SK-N-SH treated with all-trans-retinoic acid at 6 μM for 48 hours (cell line): Measurements from ENCODE around the gene MRPL33.

Experiments used
- ATAC-seq: fragments of 200-7000 bp; cut with Tn5 transposase; 3 replicates; pipeline ENCODE4 v1.9.1; 2020; ENCODE audit warnings: mild to moderate bottlenecking, moderate library complexity
- CSRNP3 ChIP-seq: fragments of 250-450 bp; sonication (Bioruptor Pico); IDR thresholded peaks from 2 replicates; pipeline ENCODE4 v1.5.1; 2021; ENCODE audit warnings: mild to moderate bottlenecking, moderate library complexity
- GLIS3 ChIP-seq: fragments of 250-450 bp; sonication (Bioruptor Pico); IDR thresholded peaks from 2 replicates; pipeline ENCODE4 v1.5.0; 2020; ENCODE audit warnings: mild to moderate bottlenecking, moderate library complexity
- ISL1 ChIP-seq: fragments of 250-450 bp; sonication (Bioruptor Pico); IDR thresholded peaks from 2 replicates; pipeline ENCODE4 v2.1.2; 2022; ENCODE audit warnings: mild to moderate bottlenecking, moderate library complexity
- OSR1 ChIP-seq: fragments of 250-450 bp; sonication (Bioruptor Pico); IDR thresholded peaks from 2 replicates; pipeline ENCODE4 v1.8.0; 2022; ENCODE audit warnings: moderate library complexity, mild to moderate bottlenecking, inconsistent platforms
- PATZ1 ChIP-seq: fragments of 250-450 bp; sonication (Bioruptor Pico); IDR thresholded peaks from 2 replicates; pipeline ENCODE4 v1.8.0; 2020; ENCODE audit warnings: mild to moderate bottlenecking, moderate library complexity, borderline replicate concordance
- POU6F1 ChIP-seq: fragments of 250-450 bp; sonication (Bioruptor Pico); IDR thresholded peaks from 2 replicates; pipeline ENCODE4 v1.8.0; 2021; ENCODE audit warnings: low read depth, mild to moderate bottlenecking, moderate library complexity, borderline replicate concordance
- PPARA ChIP-seq: fragments of 250-450 bp; sonication (Bioruptor Pico); IDR thresholded peaks from 2 replicates; pipeline ENCODE4 v1.5.0; 2020; ENCODE audit warnings: mild to moderate bottlenecking, borderline replicate concordance
- RARB ChIP-seq: fragments of 250-450 bp; sonication (Bioruptor Pico); IDR thresholded peaks from 2 replicates; pipeline ENCODE4 v1.8.0; 2021; ENCODE audit warnings: mild to moderate bottlenecking, moderate library complexity
- SNAI2 ChIP-seq: fragments of 250-450 bp; sonication (Bioruptor Pico); IDR thresholded peaks from 2 replicates; pipeline ENCODE4 v1.5.0; 2020; ENCODE audit warnings: mild to moderate bottlenecking, moderate library complexity
- TCF4 ChIP-seq: fragments of 250-450 bp; sonication (Bioruptor Pico); IDR thresholded peaks from 2 replicates; pipeline ENCODE4 v1.8.0; 2021; ENCODE audit warnings: mild to moderate bottlenecking, moderate library complexity, borderline replicate concordance
- TOX ChIP-seq: fragments of 250-450 bp; sonication (Bioruptor Pico); IDR thresholded peaks from 2 replicates; pipeline ENCODE4 v1.8.0; 2021; ENCODE audit warnings: mild to moderate bottlenecking, moderate library complexity, borderline replicate concordance
- TSHZ2 ChIP-seq: fragments of 250-450 bp; sonication (Bioruptor Pico); IDR thresholded peaks from 2 replicates; pipeline ENCODE4 v1.5.0; 2020; ENCODE audit warnings: mild to moderate bottlenecking, moderate library complexity
- ZNF565 ChIP-seq: fragments of 450-650 bp; formaldehyde crosslinking; conservative IDR thresholded peaks from 2 replicates; pipeline ENCODE4 v1.5.0; 2020; ENCODE audit warnings: low read depth, mild to moderate bottlenecking, moderate library complexity
- ZNF70 ChIP-seq: fragments of 450-650 bp; formaldehyde crosslinking; IDR thresholded peaks from 2 replicates; pipeline ENCODE4 v1.5.0; 2020; ENCODE audit warnings: mild to moderate bottlenecking, moderate library complexity
- ZNF8 ChIP-seq: fragments of 450-650 bp; formaldehyde crosslinking; IDR thresholded peaks from 2 replicates; pipeline ENCODE4 v1.5.0; 2020; ENCODE audit warnings: mild to moderate bottlenecking, moderate library complexity

Gene MRPL33

GRCh38 chr2:27737676-27738348, 33.7 kb upstream of the MRPL33 start:
- ATAC-seq = peak; percentile 54; the same call in 2 of the 3 replicates

GRCh38 chr2:27738349-27739057, 33.0 kb upstream of the MRPL33 start:
- no peak for ATAC-seq
- TF ChIP-seq TOX (CRISPR knock-in tag) (no peak), POU6F1 (CRISPR knock-in tag) (no peak), ZNF565 (CRISPR knock-in tag) (no peak), TSHZ2 (CRISPR knock-in tag) (no peak), ZNF70 (CRISPR knock-in tag) (no peak), GLIS3 (CRISPR knock-in tag) (no peak), CSRNP3 (CRISPR knock-in tag) (no peak), RARB (CRISPR knock-in tag) (no peak), SNAI2 (CRISPR knock-in tag) (no peak), PPARA (no peak), OSR1 (CRISPR knock-in tag) (no peak), TCF4 (CRISPR knock-in tag) (no peak)

More at GRCh38 chr2:27737676-27738348, 33.7 kb upstream of the MRPL33 start:
- TF ChIP-seq ISL1 (CRISPR knock-in tag) = no peak
- TF ChIP-seq GLIS3 (CRISPR knock-in tag) = 0 out of 2 replicates have a peak, but pooled peaks have one; percentile 28
- peak; percentile 62; the same call in 1 of the 2 replicates for TF ChIP-seq TSHZ2 (CRISPR knock-in tag)
- TF ChIP-seq SNAI2 (CRISPR knock-in tag) = no peak
- TF ChIP-seq TCF4 (CRISPR knock-in tag) = peak; percentile 89

- TF ChIP-seq ZNF8 (CRISPR knock-in tag) (peak; percentile 96), ISL1 (CRISPR knock-in tag) (no peak), PATZ1 (CRISPR knock-in tag) (no peak)
- ATAC-seq = no peak
Observed at GRCh38 chr2:27739058-27739373, 32.5 kb upstream of the MRPL33 start.
